PC-9 (cell line): Measurements from ENCODE around the gene DNAJB1.

ENCODE experiments used
- EZH2 ChIP-seq: fragments of 200-600 bp; sonication (generic); IDR thresholded peaks from 2 replicates; pipeline ENCODE4 v1.8.0; 2017; ENCODE audit warnings: antibody characterized with exemption, low read depth
- TF ChIP-seq, protein P1 (sequence below): fragments of 200-600 bp; sonication (generic); conservative IDR thresholded peaks from 2 replicates; pipeline ENCODE4 v1.6.1; 2017; ENCODE audit warnings: mixed run types, antibody characterized with exemption, mild to moderate bottlenecking, moderate library complexity

DNA sequence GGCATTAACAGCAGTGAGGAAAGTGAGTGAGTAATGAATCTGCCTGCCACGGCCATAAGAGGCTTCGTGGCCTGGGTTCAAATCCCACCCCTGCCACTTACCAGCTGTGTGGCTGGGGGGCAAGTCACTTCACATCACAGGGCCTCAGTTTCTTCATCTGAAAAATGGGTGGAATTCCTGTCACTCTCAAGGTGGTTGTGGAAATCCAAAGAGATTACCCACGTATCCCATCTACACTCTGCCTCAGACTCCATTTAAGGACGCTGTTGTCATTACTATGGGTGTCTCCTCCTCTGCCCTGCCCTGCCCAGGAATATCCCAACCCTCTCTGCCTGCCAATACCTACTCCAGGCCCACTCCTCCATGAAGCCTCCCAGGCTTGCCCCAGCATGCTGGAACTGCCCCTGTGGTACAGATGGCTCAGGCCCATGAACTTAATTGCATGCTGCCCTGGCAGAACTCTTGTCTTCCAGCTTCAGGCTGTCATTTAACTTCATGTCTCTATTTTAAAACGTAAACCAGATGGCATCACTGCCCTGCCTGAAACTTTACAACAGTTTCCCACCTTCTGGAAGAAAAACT, 25.4 kb downstream of the DNAJB1 start:
- TF ChIP-seq, protein P1, sequence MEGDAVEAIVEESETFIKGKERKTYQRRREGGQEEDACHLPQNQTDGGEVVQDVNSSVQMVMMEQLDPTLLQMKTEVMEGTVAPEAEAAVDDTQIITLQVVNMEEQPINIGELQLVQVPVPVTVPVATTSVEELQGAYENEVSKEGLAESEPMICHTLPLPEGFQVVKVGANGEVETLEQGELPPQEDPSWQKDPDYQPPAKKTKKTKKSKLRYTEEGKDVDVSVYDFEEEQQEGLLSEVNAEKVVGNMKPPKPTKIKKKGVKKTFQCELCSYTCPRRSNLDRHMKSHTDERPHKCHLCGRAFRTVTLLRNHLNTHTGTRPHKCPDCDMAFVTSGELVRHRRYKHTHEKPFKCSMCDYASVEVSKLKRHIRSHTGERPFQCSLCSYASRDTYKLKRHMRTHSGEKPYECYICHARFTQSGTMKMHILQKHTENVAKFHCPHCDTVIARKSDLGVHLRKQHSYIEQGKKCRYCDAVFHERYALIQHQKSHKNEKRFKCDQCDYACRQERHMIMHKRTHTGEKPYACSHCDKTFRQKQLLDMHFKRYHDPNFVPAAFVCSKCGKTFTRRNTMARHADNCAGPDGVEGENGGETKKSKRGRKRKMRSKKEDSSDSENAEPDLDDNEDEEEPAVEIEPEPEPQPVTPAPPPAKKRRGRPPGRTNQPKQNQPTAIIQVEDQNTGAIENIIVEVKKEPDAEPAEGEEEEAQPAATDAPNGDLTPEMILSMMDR: no peak
- TF ChIP-seq EZH2: no peak
